BJ (cell line): ENCODE data around the gene CRYGS. TPM values are rescaled to one million over a fixed set of nuclear protein-coding genes. Genes with fewer than 3 reads are reported as not detected.

Experiments used
- CTCF ChIA-PET: fragments of 350-600 bp; formaldehyde crosslinking; extraction: SDS; loops from one replicate; lab custom pipeline; 2021; ENCODE audit warnings: antibody characterized with exemption, inconsistent platforms; lab: Yijun Ruan, JAX
- POLR2A ChIA-PET: fragments of 300-600 bp; sonication (Branson Sonifier 250); formaldehyde crosslinking; extraction: SDS; loops from one replicate; lab custom pipeline; 2021; ENCODE audit warnings: antibody characterized with exemption; lab: Charles Lee
- DNase-seq: peaks from one replicate; pipeline ENCODE4 v3.0.0-alpha.2; 2011; ENCODE audit warnings: low read depth
- H3K27me3 ChIP-seq: 2 replicates; pipeline ENCODE4 v1.6.0; 2011; ENCODE audit warnings: low read length; ENCODE audit not compliant: control insufficient read depth, insufficient read depth
- H3K36me3 ChIP-seq: 2 replicates; pipeline ENCODE4 v1.5.1; 2011; ENCODE audit warnings: low read length; ENCODE audit not compliant: control insufficient read depth, insufficient read depth
- H3K4me3 ChIP-seq: 2 replicates; pipeline ENCODE4 v1.5.1; 2011; ENCODE audit warnings: low read depth, mild to moderate bottlenecking, control low read depth, low read length
- polyA plus RNA-seq: library from polyadenylated mRNA; depleted of rRNA; stranded (reverse); fragments of >200 nt; gene quantifications from 2 replicates; pipeline ENCODE4 v1.2.3, GENCODE V29; 2011
- TF ChIP-seq, protein P1 (sequence below): IDR thresholded peaks from 2 replicates; pipeline ENCODE4 v1.5.1; 2011; ENCODE audit warnings: low read depth, mild to moderate bottlenecking, control low read depth, inconsistent platforms, low read length, moderate library complexity; ENCODE audit not compliant: insufficient read depth

The CRYGS gene
- polyA plus RNA-seq, 1 experiment = 1.9 TPM

DNA sequence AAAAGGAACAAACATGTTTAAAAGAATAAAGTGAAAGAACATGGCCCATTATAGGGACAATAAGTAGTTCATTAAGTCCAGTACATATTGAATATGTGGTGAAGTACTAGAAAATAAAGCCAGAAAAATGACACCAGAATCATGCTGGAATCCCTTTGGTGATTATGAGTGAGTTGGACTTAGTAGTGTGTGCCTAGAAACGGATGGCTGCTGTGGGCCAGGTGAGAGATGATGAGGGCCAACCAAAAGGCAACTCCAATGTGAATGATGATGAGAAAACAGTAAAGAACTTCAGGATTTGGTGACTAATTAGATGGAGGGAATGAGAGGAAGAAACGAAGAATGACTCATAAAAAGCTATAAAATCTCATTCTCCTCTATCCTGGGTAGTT is 3.3 kb downstream of the CRYGS start:
- no peaks in the 10 kb centered on the region for H3K36me3 ChIP-seq
- peak; percentile 4 for DNase-seq
- no peak overlapping the region for H3K4me3 ChIP-seq
- ChIA-PET CTCF (interaction anchor here (0.6 to 4.9 kb wide), 25 partner anchors 8 to 680 kb away, joined by 3 to 56 read pairs (median 5); no protein-coding TSS in a partner anchor), POLR2A (interaction anchor here (0.5 kb wide), 1 partner anchor 283 kb away, joined by 8 read pairs; no protein-coding TSS in a partner anchor)
- TF ChIP-seq, protein P1, sequence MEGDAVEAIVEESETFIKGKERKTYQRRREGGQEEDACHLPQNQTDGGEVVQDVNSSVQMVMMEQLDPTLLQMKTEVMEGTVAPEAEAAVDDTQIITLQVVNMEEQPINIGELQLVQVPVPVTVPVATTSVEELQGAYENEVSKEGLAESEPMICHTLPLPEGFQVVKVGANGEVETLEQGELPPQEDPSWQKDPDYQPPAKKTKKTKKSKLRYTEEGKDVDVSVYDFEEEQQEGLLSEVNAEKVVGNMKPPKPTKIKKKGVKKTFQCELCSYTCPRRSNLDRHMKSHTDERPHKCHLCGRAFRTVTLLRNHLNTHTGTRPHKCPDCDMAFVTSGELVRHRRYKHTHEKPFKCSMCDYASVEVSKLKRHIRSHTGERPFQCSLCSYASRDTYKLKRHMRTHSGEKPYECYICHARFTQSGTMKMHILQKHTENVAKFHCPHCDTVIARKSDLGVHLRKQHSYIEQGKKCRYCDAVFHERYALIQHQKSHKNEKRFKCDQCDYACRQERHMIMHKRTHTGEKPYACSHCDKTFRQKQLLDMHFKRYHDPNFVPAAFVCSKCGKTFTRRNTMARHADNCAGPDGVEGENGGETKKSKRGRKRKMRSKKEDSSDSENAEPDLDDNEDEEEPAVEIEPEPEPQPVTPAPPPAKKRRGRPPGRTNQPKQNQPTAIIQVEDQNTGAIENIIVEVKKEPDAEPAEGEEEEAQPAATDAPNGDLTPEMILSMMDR = no peak
- H3K27me3 ChIP-seq = no peaks in the 10 kb centered on the region

DNA sequence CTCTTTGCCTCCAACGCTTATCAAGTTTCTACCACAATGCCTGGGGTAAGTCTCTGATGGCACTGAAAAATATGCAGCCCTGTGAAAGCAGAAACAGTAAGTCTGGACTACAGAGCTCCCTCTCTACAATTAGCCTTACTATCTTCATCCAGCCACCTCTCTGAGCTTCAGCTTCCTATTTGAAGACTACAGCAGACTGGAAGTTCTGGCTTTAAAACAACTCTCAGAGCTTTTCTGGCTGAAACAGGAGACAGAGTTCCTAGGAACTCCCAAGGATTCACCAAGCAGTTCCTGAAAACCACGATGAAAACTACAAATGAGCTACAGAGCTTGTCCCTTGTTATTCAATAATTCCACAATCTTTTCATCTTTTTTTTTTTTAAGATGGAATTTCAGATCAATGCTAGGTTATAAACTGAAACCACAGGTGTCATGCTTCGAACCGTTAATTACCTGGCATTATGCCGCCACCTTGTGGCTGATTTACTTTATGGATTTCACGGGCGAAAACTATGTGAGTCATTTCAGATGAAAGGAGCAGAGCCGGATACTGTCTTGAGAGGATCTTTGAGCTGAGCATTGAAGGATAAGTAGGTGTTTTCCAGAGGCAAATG is 3.9 kb downstream of the CRYGS start:
- Histone ChIP-seq H3K4me3 (no peak overlapping the region), H3K36me3 (no peaks in the 10 kb centered on the region), H3K27me3 (no peaks in the 10 kb centered on the region)
- peak; percentile 15 for DNase-seq
- POLR2A ChIA-PET = interaction anchor here (0.5 kb wide), 1 partner anchor 283 kb away, joined by 8 read pairs; no protein-coding TSS in a partner anchor
- TF ChIP-seq, protein P1 = peak; percentile 63
- CTCF ChIA-PET = interaction anchor here (0.6 to 4.9 kb wide), 33 partner anchors 9 to 679 kb away, joined by 3 to 56 read pairs (median 5); no protein-coding TSS in a partner anchor

DNA sequence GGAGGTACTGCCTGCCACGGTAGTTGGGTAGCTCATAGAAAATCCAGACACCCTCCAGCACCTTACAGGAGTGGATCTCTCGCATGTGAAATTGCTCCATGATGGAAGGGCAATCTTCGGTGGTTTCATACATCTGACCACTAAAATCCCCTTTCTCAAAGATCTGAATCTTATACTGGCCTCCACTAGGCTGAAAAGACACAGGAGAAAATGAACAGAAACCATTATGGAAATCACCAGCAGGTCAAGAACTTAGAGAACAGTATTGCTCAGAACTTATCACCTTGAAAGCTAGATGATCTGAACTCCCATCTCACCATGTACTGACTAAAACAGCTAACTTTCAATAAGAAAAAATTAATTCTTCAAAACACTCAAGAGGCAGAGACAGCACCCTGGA is 5.4 kb downstream of the CRYGS start:
- Histone ChIP-seq H3K4me3 (no peak overlapping the region), H3K27me3 (no peaks in the 10 kb centered on the region), H3K36me3 (no peaks in the 10 kb centered on the region)
- TF ChIP-seq, protein P1 = no peak
- no peak for DNase-seq
- CTCF ChIA-PET = interaction anchor here (0.7 to 4.9 kb wide), 9 partner anchors 9 to 560 kb away, joined by 3 to 56 read pairs (median 10); no protein-coding TSS in a partner anchor
- POLR2A ChIA-PET = no interaction called here

DNA sequence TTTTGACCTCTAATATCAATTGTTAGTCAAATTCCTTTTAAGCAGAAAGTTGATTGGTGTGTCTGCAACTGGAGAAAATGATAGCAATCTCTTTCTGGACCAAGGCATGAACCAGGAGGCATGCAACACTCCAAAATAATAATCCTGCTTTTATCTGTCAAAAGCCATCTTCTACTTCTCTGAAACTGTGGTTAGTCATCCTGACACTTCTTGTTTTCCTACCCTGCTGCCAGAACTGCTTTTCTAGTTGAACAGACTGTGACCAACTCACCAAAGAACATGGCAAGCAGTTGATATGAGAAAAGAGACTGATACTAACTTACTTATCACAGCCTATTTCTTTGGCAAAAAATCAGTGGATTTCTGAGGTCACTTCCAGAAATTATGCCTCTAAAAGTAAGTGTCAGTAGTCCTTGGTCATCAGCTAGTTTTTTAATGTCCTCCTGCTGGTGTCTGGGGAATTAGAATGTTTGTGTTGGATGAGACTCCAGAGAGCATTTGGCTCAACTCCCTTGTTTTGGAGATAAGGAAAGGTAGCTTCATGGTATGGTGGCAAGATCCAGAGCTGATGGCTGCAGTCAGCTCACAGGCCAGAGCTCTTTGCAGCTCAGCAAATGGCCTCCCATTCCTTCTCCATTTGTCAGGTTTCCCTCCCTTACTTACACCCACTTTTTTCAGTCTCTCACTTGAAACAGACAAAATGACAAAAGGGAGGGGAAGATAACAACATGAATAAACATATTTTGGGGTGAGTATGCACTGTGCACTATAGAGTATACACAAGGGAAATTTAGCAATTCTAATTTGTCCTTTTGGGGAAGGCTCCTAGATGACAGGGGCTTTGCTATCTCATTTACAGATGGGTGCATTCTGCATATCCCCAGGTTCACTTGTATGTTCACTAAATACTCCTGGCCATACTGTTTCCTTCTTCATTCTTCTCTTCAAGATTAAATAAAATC is 7.0 kb downstream of the CRYGS start:
- Histone ChIP-seq H3K4me3 (no peak overlapping the region), H3K27me3 (no peaks in the 10 kb centered on the region), H3K36me3 (no peaks in the 10 kb centered on the region)
- TF ChIP-seq, protein P1 = no peak
- POLR2A ChIA-PET = no interaction called here
- CTCF ChIA-PET = interaction anchor here (1.5 to 1.8 kb wide), 2 partner anchors 278 to 554 kb away, joined by 4 to 6 read pairs; no protein-coding TSS in a partner anchor
- no peak for DNase-seq
